Measurements from ENCODE around the gene HSBP1L1. TPM values are rescaled to one million over a fixed set of nuclear protein-coding genes. Genes with fewer than 3 reads are reported as not detected.

The HSBP1L1 gene
- total and polyA plus RNA-seq, 2 experiments from 2014 or later: 1.8 to 3.7 TPM

DNA sequence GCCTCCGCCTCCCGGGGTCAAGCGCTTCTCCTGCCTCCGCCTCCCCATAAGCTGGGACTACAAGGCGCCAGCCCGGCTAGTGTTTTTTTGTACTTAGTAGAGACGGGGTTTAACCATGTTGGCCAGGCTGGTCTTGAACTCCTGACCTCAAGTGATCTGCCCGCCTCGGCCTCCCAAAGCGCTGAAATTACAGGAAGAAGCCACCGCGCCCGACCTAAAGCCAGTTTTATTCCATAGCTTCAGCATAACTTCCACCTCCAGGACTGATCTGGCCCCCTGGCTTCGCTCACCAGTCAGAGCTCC lies 24.7 kb downstream of the HSBP1L1 start (continued):
- no peak for TF ChIP-seq CREB1 (CRISPR knock-in tag; IDR thresholded peaks at IDR 0.05; ENCODE audit: low read depth)
- TF ChIP-seq, protein P1, sequence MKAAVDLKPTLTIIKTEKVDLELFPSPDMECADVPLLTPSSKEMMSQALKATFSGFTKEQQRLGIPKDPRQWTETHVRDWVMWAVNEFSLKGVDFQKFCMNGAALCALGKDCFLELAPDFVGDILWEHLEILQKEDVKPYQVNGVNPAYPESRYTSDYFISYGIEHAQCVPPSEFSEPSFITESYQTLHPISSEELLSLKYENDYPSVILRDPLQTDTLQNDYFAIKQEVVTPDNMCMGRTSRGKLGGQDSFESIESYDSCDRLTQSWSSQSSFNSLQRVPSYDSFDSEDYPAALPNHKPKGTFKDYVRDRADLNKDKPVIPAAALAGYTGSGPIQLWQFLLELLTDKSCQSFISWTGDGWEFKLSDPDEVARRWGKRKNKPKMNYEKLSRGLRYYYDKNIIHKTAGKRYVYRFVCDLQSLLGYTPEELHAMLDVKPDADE (IDR thresholded peaks at IDR 0.05): no peak
- no peak for TF ChIP-seq EZH2phosphoT487 (IDR thresholded peaks at IDR 0.05; ENCODE audit: unreplicated experiment)
- no peak for TF ChIP-seq STAT1 (IDR thresholded peaks at IDR 0.05; ENCODE audit: unreplicated experiment)
- TF ChIP-seq, protein P2, sequence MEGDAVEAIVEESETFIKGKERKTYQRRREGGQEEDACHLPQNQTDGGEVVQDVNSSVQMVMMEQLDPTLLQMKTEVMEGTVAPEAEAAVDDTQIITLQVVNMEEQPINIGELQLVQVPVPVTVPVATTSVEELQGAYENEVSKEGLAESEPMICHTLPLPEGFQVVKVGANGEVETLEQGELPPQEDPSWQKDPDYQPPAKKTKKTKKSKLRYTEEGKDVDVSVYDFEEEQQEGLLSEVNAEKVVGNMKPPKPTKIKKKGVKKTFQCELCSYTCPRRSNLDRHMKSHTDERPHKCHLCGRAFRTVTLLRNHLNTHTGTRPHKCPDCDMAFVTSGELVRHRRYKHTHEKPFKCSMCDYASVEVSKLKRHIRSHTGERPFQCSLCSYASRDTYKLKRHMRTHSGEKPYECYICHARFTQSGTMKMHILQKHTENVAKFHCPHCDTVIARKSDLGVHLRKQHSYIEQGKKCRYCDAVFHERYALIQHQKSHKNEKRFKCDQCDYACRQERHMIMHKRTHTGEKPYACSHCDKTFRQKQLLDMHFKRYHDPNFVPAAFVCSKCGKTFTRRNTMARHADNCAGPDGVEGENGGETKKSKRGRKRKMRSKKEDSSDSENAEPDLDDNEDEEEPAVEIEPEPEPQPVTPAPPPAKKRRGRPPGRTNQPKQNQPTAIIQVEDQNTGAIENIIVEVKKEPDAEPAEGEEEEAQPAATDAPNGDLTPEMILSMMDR (conservative IDR thresholded peaks at IDR 0.05; ENCODE audit: low read depth in 2 of 2): no peak

DNA sequence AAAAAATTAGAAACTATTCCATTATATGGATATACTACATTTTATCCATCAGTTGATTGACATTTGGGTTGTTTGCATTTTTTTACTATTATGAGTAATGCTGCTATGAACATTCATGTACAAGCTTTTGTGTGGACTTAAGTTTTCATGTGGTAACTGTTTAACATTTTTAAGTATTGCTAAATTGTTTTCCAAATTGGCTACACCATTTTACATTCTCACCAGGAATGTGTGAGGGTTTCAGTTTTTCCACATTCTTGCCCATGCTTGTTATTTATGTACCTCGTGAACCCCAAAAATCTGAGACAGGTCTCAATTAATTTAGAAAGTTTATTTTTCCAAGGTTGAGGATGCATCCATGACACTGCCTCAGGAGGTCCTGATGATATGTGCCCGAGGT lies 27.1 kb downstream of the HSBP1L1 start:
- Histone ChIP-seq H2AFZ (no peak overlapping the region), H3K36me3 (ENCODE audit: insufficient read depth) (peaks cover 1% of the 10 kb centered on the region), H3K9me2 (ENCODE audit: insufficient read depth) (no peaks in the 10 kb centered on the region), H3K4me1 (ENCODE audit: insufficient read depth) (peaks cover 26% of the 10 kb centered on the region), H3K4me2 (no peak overlapping the region), H3K4me3 (no peak overlapping the region), H3K79me2 (replicated peaks; ENCODE audit: insufficient read depth) (peaks cover 17% of the 10 kb centered on the region), H3F3A (replicated peaks; ENCODE audit: low read depth) (no peaks in the 10 kb centered on the region), H3K27me3 (ENCODE audit: insufficient read depth) (no peaks in the 10 kb centered on the region), H4K20me1 (replicated peaks; ENCODE audit: insufficient read depth) (peaks cover 2% of the 10 kb centered on the region), H3K27ac (ENCODE audit: low read depth) (no peak overlapping the region)
- peaks cover 28% of the 10 kb centered on the region for H3K4me1 Mint-ChIP-seq
- H3K36me3 Mint-ChIP-seq (ENCODE audit: low read depth): peaks cover 5% of the 10 kb centered on the region
- DNase-seq (ENCODE audit: low spot score): no peak
- ATAC-seq: no peak
- no peak overlapping the region for H3K4me3 Mint-ChIP-seq
- no peak overlapping the region for H3K27ac Mint-ChIP-seq
- H3K27me3 Mint-ChIP-seq (ENCODE audit: insufficient read depth, low read depth, poor library complexity): peaks cover 3% of the 10 kb centered on the region
- no peaks in the 10 kb centered on the region; the same call in 2 of the 3 replicates for H3K9me3 Mint-ChIP-seq
- TF ChIP-seq, protein P2 (conservative IDR thresholded peaks at IDR 0.05; ENCODE audit: low read depth in 2 of 2): no peak
- TF ChIP-seq CREB1 (CRISPR knock-in tag; IDR thresholded peaks at IDR 0.05; ENCODE audit: low read depth) (no peak), ZNF331 (CRISPR knock-in tag; IDR thresholded peaks at IDR 0.05; ENCODE audit: low read depth) (no peak), EZH2 (IDR thresholded peaks at IDR 0.05; ENCODE audit: low read depth, unreplicated experiment) (no peak), POLR2AphosphoS5 (IDR thresholded peaks at IDR 0.05; ENCODE audit: low read depth) (no peak)
- TF ChIP-seq, protein P3, sequence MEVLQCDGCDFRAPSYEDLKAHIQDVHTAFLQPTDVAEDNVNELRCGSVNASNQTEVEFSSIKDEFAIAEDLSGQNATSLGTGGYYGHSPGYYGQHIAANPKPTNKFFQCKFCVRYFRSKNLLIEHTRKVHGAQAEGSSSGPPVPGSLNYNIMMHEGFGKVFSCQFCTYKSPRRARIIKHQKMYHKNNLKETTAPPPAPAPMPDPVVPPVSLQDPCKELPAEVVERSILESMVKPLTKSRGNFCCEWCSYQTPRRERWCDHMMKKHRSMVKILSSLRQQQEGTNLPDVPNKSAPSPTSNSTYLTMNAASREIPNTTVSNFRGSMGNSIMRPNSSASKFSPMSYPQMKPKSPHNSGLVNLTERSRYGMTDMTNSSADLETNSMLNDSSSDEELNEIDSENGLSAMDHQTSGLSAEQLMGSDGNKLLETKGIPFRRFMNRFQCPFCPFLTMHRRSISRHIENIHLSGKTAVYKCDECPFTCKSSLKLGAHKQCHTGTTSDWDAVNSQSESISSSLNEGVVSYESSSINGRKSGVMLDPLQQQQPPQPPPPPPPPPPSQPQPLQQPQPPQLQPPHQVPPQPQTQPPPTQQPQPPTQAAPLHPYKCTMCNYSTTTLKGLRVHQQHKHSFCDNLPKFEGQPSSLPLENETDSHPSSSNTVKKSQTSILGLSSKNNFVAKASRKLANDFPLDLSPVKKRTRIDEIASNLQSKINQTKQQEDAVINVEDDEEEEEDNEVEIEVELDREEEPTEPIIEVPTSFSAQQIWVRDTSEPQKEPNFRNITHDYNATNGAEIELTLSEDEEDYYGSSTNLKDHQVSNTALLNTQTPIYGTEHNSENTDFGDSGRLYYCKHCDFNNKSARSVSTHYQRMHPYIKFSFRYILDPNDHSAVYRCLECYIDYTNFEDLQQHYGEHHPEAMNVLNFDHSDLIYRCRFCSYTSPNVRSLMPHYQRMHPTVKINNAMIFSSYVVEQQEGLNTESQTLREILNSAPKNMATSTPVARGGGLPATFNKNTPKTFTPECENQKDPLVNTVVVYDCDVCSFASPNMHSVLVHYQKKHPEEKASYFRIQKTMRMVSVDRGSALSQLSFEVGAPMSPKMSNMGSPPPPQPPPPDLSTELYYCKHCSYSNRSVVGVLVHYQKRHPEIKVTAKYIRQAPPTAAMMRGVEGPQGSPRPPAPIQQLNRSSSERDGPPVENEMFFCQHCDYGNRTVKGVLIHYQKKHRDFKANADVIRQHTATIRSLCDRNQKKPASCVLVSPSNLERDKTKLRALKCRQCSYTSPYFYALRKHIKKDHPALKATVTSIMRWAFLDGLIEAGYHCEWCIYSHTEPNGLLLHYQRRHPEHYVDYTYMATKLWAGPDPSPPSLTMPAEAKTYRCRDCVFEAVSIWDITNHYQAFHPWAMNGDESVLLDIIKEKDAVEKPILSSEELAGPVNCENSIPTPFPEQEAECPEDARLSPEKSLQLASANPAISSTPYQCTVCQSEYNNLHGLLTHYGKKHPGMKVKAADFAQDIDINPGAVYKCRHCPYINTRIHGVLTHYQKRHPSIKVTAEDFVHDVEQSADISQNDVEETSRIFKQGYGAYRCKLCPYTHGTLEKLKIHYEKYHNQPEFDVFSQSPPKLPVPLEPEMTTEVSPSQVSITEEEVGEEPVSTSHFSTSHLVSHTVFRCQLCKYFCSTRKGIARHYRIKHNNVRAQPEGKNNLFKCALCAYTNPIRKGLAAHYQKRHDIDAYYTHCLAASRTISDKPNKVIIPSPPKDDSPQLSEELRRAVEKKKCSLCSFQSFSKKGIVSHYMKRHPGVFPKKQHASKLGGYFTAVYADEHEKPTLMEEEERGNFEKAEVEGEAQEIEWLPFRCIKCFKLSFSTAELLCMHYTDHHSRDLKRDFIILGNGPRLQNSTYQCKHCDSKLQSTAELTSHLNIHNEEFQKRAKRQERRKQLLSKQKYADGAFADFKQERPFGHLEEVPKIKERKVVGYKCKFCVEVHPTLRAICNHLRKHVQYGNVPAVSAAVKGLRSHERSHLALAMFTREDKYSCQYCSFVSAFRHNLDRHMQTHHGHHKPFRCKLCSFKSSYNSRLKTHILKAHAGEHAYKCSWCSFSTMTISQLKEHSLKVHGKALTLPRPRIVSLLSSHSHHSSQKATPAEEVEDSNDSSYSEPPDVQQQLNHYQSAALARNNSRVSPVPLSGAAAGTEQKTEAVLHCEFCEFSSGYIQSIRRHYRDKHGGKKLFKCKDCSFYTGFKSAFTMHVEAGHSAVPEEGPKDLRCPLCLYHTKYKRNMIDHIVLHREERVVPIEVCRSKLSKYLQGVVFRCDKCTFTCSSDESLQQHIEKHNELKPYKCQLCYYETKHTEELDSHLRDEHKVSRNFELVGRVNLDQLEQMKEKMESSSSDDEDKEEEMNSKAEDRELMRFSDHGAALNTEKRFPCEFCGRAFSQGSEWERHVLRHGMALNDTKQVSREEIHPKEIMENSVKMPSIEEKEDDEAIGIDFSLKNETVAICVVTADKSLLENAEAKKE (CRISPR knock-in tag; IDR thresholded peaks at IDR 0.05): no peak
- TF ChIP-seq, protein P4, sequence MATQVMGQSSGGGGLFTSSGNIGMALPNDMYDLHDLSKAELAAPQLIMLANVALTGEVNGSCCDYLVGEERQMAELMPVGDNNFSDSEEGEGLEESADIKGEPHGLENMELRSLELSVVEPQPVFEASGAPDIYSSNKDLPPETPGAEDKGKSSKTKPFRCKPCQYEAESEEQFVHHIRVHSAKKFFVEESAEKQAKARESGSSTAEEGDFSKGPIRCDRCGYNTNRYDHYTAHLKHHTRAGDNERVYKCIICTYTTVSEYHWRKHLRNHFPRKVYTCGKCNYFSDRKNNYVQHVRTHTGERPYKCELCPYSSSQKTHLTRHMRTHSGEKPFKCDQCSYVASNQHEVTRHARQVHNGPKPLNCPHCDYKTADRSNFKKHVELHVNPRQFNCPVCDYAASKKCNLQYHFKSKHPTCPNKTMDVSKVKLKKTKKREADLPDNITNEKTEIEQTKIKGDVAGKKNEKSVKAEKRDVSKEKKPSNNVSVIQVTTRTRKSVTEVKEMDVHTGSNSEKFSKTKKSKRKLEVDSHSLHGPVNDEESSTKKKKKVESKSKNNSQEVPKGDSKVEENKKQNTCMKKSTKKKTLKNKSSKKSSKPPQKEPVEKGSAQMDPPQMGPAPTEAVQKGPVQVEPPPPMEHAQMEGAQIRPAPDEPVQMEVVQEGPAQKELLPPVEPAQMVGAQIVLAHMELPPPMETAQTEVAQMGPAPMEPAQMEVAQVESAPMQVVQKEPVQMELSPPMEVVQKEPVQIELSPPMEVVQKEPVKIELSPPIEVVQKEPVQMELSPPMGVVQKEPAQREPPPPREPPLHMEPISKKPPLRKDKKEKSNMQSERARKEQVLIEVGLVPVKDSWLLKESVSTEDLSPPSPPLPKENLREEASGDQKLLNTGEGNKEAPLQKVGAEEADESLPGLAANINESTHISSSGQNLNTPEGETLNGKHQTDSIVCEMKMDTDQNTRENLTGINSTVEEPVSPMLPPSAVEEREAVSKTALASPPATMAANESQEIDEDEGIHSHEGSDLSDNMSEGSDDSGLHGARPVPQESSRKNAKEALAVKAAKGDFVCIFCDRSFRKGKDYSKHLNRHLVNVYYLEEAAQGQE (IDR thresholded peaks at IDR 0.05; ENCODE audit: unreplicated experiment): no peak

Measured in GM23338 (cell line).